Endodermal cell (in vitro differentiated cells): ENCODE measurements around the gene GRM4. TPM values are rescaled to one million over a fixed set of nuclear protein-coding genes. Genes with fewer than 3 reads are reported as not detected.

ENCODE experiments used
- DNase-seq: peaks from one replicate; pipeline ENCODE4 v3.0.0-alpha.2; 2017
- H3K27ac ChIP-seq: 2 replicates; pipeline ENCODE4 v1.5.1; 2013; ENCODE audit warnings: mild to moderate bottlenecking, low read depth, low read length, moderate library complexity
- H3K27me3 ChIP-seq: 2 replicates; pipeline ENCODE4 v1.6.1; 2013; ENCODE audit warnings: mild to moderate bottlenecking, low read length, moderate library complexity; ENCODE audit not compliant: insufficient read depth, control insufficient read depth, poor library complexity, severe bottlenecking
- H3K36me3 ChIP-seq: 2 replicates; pipeline ENCODE4 v1.7.0; 2013; ENCODE audit warnings: mild to moderate bottlenecking, low read length, moderate library complexity; ENCODE audit not compliant: control insufficient read depth, insufficient read depth
- H3K4me1 ChIP-seq: one replicate; pipeline ENCODE4 v1.7.0; 2013; ENCODE audit warnings: low read length; ENCODE audit not compliant: control insufficient read depth, insufficient read depth
- H3K4me3 ChIP-seq: 2 replicates; pipeline ENCODE4 v1.5.1; 2013; ENCODE audit warnings: mild to moderate bottlenecking, low read length, moderate library complexity
- H3K9ac ChIP-seq: 2 replicates; pipeline ENCODE4 v1.6.1; 2013; ENCODE audit warnings: mild to moderate bottlenecking, low read length, moderate library complexity; ENCODE audit not compliant: poor library complexity, severe bottlenecking; ENCODE audit errors: extremely low read depth
- H3K9me3 ChIP-seq: 2 replicates; pipeline ENCODE4 v1.6.1; 2013; ENCODE audit warnings: mild to moderate bottlenecking, low read length, moderate library complexity; ENCODE audit not compliant: control insufficient read depth
- H3K27ac Mint-ChIP-seq: 2 replicates; pipeline ENCODE4 v1.8.0; 2020; ENCODE audit warnings: mixed read lengths
- H3K27me3 Mint-ChIP-seq: 2 replicates; pipeline ENCODE4 v1.8.0; 2021; ENCODE audit warnings: mild to moderate bottlenecking, mixed read lengths; ENCODE audit not compliant: insufficient read depth
- H3K36me3 Mint-ChIP-seq: 2 replicates; pipeline ENCODE4 v1.8.0; 2020; ENCODE audit warnings: low read depth, mixed read lengths
- H3K4me1 Mint-ChIP-seq: 2 replicates; pipeline ENCODE4 v1.8.0; 2020; ENCODE audit warnings: mixed read lengths
- H3K4me3 Mint-ChIP-seq: 2 replicates; pipeline ENCODE4 v1.8.0; 2020; ENCODE audit warnings: mild to moderate bottlenecking, moderate library complexity, mixed read lengths
- H3K9me3 Mint-ChIP-seq: 2 replicates; pipeline ENCODE4 v1.8.0; 2020; ENCODE audit warnings: mild to moderate bottlenecking, mixed read lengths
- CTCF ChIP-seq: fragments of 200-600 bp; sonication (generic); conservative IDR thresholded peaks from 2 replicates; pipeline ENCODE4 v1.5.0; 2021; ENCODE audit warnings: antibody characterized with exemption, mild to moderate bottlenecking
- WGBS, 2 experiments: methylation state at CpG; one replicate each; pipeline versions ENCODE4 v1.1.5 to v1.1.7; 2013; ENCODE audit warnings: missing lambda C conversion rate in 2 of 2, mixed read lengths in 1 of 2; ENCODE audit not compliant: insufficient coverage in 1 of 2, insufficient read length in 1 of 2; 5-methylcytosine and 5-hydroxymethylcytosine counted together
- total RNA-seq, 2 donors: library from RNA; stranded (reverse); fragmentation: NEBNext Ultra II Directional in 1 of 2; extraction: Animal tissue kit (Norgen Biotek cat#: 25700) in 1 of 2; gene quantifications; 2 replicates in 1 of 2; 3 replicates in 1 of 2; pipeline ENCODE4 v1.2.1, GENCODE V29; 2021

GRM4 gene
- total RNA-seq, 2 donors from 2014 or later, result 3.1 to 9.1 TPM

DNA sequence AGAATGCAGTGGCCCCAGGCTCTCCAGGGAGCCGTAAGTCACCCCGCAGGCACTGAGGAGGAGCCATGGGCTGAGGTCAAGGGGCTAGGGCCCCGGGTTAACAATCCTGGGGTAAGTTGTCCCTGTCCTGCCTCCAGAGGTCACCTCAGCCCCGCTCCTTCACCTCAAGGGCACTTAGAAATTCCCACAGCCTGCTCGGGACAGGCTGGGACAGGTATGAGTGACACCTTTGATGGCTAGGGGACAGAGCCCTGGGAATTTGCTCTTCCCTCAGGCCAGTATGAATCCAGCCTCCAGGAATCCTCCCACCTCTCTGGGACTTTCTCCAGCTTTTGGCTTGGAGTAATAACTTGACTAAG is 3.5 kb upstream of the GRM4 start:
- DNase-seq, result peak; percentile 61
- WGBS, 2 experiments, result 31 to 53% methylated on average over 3 to 5 of the region's 5 CpGs
- Histone ChIP-seq H3K4me3 (no peak overlapping the region), H3K4me1 (no peaks in the 10 kb centered on the region), H3K27me3 (peaks cover 84% of the 10 kb centered on the region), H3K36me3 (no peaks in the 10 kb centered on the region), H3K27ac (no peak overlapping the region), H3K9me3 (no peaks in the 10 kb centered on the region), H3K9ac (no peak overlapping the region)
- TF ChIP-seq CTCF, result no peak
- no peak overlapping the region for H3K27ac Mint-ChIP-seq
- no peaks in the 10 kb centered on the region for H3K36me3 Mint-ChIP-seq
- no peaks in the 10 kb centered on the region for H3K9me3 Mint-ChIP-seq
- no peak overlapping the region for H3K4me3 Mint-ChIP-seq
- peaks cover 17% of the 10 kb centered on the region for H3K4me1 Mint-ChIP-seq
- H3K27me3 Mint-ChIP-seq, result peaks cover 85% of the 10 kb centered on the region

GRCh38 chr6:34148631-34149451 is 3.0 kb upstream of the GRM4 start:
- Mint-ChIP-seq H3K4me1 (peaks cover 17% of the 10 kb centered on the region), H3K27me3 (peaks cover 81% of the 10 kb centered on the region), H3K27ac (no peak overlapping the region), H3K4me3 (no peak overlapping the region), H3K36me3 (no peaks in the 10 kb centered on the region), H3K9me3 (no peaks in the 10 kb centered on the region)
- Histone ChIP-seq H3K4me3 (no peak overlapping the region), H3K36me3 (no peaks in the 10 kb centered on the region), H3K27me3 (peaks cover 84% of the 10 kb centered on the region), H3K27ac (no peak overlapping the region), H3K9me3 (no peaks in the 10 kb centered on the region), H3K9ac (no peak overlapping the region), H3K4me1 (no peaks in the 10 kb centered on the region)
- DNase-seq, result no peak
- 80 to 84% methylated on average over 5 to 8 of the region's 8 CpGs for WGBS, 2 experiments
- no peak for TF ChIP-seq CTCF

DNA sequence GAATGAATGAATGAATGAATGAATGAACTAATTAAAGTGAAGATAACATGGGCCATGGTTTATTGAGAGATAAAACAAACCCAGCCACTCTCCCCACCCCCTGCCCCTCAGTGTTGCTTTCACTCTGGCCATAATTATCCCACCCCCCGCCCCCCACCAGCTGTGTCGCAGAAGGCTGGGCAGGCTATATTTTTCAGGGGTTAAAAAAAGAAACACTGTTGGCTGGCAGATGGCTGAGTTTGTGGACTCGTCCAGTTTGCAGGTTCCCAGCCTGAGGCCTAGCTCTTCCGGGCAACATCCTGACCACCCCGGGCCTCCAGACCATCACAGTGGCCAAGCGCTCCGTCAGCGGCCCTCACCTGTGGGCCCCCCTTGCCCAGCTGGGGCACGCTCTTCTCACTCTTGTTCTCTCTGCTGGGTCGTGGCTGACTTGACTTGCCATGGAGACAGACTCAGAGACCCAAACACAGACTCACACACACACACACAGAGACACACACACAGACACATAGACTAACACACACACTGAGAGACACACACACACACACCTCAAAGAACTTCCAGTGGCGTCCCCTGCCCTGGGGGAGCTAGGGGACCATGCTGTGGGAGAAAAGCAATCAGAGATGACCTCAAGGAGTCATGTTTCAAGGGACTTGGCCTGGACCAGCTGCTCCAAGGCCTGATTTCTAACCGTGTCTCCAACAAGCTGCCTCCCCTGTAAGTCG is 2.2 kb upstream of the GRM4 start:
- no peaks in the 10 kb centered on the region for H3K9me3 Mint-ChIP-seq
- H3K36me3 Mint-ChIP-seq, result no peaks in the 10 kb centered on the region
- H3K27me3 ChIP-seq, result peaks cover 84% of the 10 kb centered on the region
- no peaks in the 10 kb centered on the region for H3K9me3 ChIP-seq
- no peaks in the 10 kb centered on the region for H3K36me3 ChIP-seq
- DNase-seq, result peak; percentile 50
- H3K9ac ChIP-seq, result no peak overlapping the region
- no peak overlapping the region for H3K4me3 Mint-ChIP-seq
- peaks cover 80% of the 10 kb centered on the region for H3K27me3 Mint-ChIP-seq
- 57 to 81% methylated on average over 5 to 12 of the region's 13 CpGs for WGBS, 2 experiments
- H3K4me1 Mint-ChIP-seq, result peaks cover 17% of the 10 kb centered on the region
- no peaks in the 10 kb centered on the region for H3K4me1 ChIP-seq
- no peak for TF ChIP-seq CTCF
- H3K4me3 ChIP-seq, result no peak overlapping the region
- H3K27ac ChIP-seq, result peak overlapping the region; percentile 38
- no peak overlapping the region for H3K27ac Mint-ChIP-seq
